ENCODE measurements around the gene SLC6A16.
"Not testable (repeated sequence)": the region's sequence is repeated elsewhere in the genome, so short reads cannot be mapped to it uniquely, and the experiment has no call there.

SLC6A16 gene

GRCh38 chr19:49309087-49309486, 15.9 kb downstream of the SLC6A16 start:
- H3K4me3 ChIP-seq (replicated peaks; ENCODE audit: low read depth, low read length): no peak overlapping the region
- no peak for TF ChIP-seq CTCF (IDR thresholded peaks at IDR 0.05; ENCODE audit: low read depth, low read length, missing control alignments)
- DNase-seq (ENCODE audit: extremely low read depth, low read depth): no peak

GRCh38 chr19:49306734-49307133, 18.3 kb downstream of the SLC6A16 start:
- DNase-seq (ENCODE audit: extremely low read depth, low read depth); H3K4me3 ChIP-seq (replicated peaks; ENCODE audit: low read depth, low read length): not testable (repeated sequence)

- no peak for TF ChIP-seq CTCF (IDR thresholded peaks at IDR 0.05; ENCODE audit: low read depth, low read length, missing control alignments)
- no peak for DNase-seq (ENCODE audit: extremely low read depth, low read depth)
- H3K4me3 ChIP-seq (replicated peaks; ENCODE audit: low read depth, low read length): no peak overlapping the region
Measured at GRCh38 chr19:49301866-49302252, 23.1 kb downstream of the SLC6A16 start.

- DNase-seq (ENCODE audit: extremely low read depth, low read depth): peak; percentile 39
- TF ChIP-seq CTCF (IDR thresholded peaks at IDR 0.05; ENCODE audit: low read depth, low read length, missing control alignments): peak; percentile 99
- H3K4me3 ChIP-seq (replicated peaks; ENCODE audit: low read depth, low read length): no peak overlapping the region
Measured at GRCh38 chr19:49301165-49301865, 23.7 kb downstream of the SLC6A16 start.

GRCh38 chr19:49298653-49299052, 26.3 kb downstream of the SLC6A16 start:
- not testable (repeated sequence) for H3K4me3 ChIP-seq (replicated peaks; ENCODE audit: low read depth, low read length); DNase-seq (ENCODE audit: extremely low read depth, low read depth)

- TF ChIP-seq CTCF (IDR thresholded peaks at IDR 0.05; ENCODE audit: low read depth, low read length, missing control alignments): no peak
- no peak overlapping the region for H3K4me3 ChIP-seq (replicated peaks; ENCODE audit: low read depth, low read length)
- peak; percentile 22 for DNase-seq (ENCODE audit: extremely low read depth, low read depth)
Measured at GRCh38 chr19:49297403-49297802, 27.6 kb downstream of the SLC6A16 start.

- no peak for TF ChIP-seq CTCF (IDR thresholded peaks at IDR 0.05; ENCODE audit: low read depth, low read length, missing control alignments)
Measured at GRCh38 chr19:49295208-49295880, 29.6 kb downstream of the SLC6A16 start.

GRCh38 chr19:49294401-49294800, 30.6 kb downstream of the SLC6A16 start:
- no peak for TF ChIP-seq CTCF (IDR thresholded peaks at IDR 0.05; ENCODE audit: low read depth, low read length, missing control alignments)

More at GRCh38 chr19:49295208-49295880, 29.6 kb downstream of the SLC6A16 start:
- H3K4me3 ChIP-seq (replicated peaks; ENCODE audit: low read depth, low read length): no peak overlapping the region
- DNase-seq (ENCODE audit: extremely low read depth, low read depth): no peak

More at GRCh38 chr19:49294401-49294800, 30.6 kb downstream of the SLC6A16 start:
- no peak for DNase-seq (ENCODE audit: extremely low read depth, low read depth)
- H3K4me3 ChIP-seq (replicated peaks; ENCODE audit: low read depth, low read length): no peak overlapping the region

All from HFF-Myc (cell line).